IPS DF 19.7 (cell line): ENCODE data around the gene KRT37.
"Not testable (repeated sequence)": the region's sequence is repeated elsewhere in the genome, so short reads cannot be mapped to it uniquely, and the experiment has no call there.

Experiments
- DNase-seq: peaks from one replicate; pipeline ENCODE4 v3.0.0-alpha.2; 2013; ENCODE audit warnings: low read depth, low spot score

The KRT37 gene

GRCh38 chr17:41404024-41404671 lies 20.2 kb downstream of the KRT37 start:
- DNase-seq, result no peak

DNA sequence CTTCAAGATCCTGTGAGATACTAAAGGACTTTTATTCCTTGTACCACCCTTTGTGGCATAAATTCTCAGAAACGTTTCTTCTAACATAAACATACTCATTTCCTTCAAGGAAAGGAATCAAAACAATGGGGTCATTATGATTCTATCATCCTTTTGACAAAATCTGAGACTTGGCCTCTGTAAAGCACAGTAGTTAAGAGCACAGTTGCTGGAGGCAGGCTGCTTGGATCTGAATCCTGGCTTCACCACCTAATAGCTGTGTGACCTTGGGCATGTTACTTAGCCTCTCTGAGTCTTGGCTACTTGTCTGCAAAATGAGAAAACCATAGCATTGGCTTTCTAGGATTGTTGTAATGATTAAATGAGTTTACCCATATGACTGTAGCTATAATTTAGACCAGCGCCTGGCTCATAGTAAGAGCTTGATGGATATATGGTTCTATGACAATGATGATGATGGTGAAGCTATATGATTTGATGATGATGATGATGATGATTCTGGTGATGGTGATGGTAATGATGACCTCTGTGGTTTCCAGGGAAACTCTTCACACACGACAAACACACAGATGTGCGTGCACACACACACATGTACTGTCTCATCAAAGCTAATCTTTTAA lies 20.9 kb downstream of the KRT37 start:
- no peak for DNase-seq

DNA sequence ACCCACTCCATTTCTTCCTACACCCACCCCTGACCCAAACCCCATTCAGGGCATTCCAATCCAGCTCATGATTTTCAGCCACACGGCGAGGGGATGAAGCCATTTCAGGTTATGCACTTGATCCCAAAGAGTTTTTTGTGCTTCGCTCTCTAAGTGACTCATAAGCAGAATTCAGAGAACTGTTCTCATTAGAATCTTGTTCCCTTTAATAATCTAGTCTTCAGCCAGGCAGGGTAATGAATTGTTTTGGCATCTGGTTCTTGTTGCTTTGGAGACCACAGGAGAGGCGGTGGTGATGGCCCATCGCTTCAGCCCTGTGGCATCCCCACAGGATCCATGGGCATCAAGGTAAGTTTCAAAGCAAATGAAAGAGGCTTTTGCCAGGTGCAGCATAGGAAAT lies 22.2 kb downstream of the KRT37 start:
- no peak for DNase-seq

GRCh38 chr17:41396996-41397660 lies 27.3 kb downstream of the KRT37 start, which contains the start of gene KRT31:
Gene KRT31, minus strand, starts transcription at chr17:41397608. Its CDS starts 69 bp downstream, at chr17:41397539.
- no peak for DNase-seq

DNA sequence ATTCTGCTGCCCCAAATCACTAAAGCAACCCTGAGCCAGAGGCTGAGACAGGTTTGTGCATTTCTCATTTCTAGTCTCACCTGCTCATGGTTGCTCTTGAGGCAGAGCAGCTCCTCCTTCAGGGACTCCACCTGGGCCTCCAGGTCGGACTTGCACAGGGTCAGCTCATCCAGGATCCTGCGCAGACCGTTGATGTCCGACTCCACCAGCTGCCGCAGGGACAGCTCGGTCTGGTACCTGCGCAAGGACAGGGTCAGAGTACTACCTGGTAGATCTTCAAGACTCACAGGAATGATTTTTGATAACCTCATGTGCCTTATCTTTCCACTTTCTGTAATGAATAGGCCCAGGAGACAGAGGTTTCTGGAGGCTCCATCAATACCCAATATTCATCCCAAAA lies 28.0 kb downstream of the KRT37 start:
- no peak for DNase-seq

DNA sequence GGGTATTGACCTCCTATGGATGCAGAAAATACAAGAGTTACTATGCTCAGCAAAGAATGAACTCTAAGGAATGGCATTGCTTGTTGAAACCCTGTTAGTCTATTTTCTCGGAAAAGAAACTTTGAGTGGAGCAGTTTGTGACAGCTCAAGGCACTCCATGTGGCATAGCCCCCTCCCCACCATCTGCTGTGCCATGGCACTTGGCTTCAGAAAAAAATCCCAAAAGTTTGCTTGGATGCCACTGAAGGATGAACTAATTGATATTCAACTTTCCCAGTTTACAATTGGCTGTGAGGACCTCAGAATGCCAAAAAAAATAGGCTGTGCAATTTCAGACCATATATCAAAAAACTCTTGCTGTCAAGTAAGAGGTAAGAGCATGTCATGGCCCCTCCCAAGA lies 28.8 kb downstream of the KRT37 start:
- DNase-seq, result no peak

DNA sequence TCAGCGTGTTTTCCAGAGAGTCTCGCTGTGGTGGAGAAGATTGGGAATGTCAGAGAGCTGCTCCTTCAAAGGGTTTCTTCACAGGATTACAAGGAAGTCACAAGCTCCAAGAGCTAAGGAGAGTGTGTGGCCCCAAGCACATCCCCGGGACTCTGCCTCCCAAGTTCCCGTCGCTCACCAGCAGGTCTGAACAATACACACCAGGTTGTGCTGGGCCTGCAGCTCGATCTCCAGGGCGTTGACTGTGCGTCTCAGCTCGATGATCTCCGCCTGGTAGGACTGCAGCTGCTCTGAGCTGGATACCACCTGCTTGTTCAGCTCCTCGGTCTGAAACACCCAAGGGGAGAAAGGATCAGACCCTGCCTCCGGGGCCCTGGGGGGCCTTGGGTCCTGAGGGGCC lies 29.3 kb downstream of the KRT37 start:
- DNase-seq, result not testable (repeated sequence)

DNA sequence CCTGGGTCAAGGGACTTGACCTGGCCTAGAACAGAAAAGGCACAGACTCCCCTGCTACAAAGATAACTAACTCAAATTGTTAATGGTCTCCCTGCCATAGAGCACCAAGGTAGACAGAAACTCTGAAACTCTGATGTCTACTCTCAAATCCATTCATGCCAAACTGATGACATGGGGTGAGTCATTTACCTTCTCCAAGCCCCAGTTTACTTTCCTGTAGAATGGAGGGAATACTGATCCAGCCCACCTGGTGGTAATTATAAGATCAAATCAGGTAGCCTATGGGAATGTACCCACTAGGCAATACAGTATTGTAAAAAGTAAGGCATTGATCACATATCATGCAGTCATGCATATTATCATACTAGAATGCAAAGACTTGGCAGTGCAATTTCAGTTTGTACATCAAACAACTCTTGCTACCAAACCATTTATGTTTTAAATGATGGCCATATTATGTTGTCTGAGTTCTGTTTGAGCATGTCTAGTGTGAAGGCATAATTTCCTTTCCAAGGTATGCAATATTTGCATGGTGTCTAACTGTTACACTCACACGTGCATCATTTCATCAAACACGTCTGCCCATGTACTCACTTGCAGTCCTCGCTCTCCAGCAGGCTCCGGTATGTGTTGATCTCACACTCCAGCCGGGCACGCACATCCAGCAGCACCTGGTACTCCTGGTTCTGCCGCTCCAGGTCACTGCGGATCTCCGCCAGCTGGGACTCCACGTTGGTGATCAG lies 30.0 kb downstream of the KRT37 start:
- DNase-seq, result no peak

GRCh38 chr17:41393826-41394225 lies 30.6 kb downstream of the KRT37 start:
- DNase-seq, result no peak

DNA sequence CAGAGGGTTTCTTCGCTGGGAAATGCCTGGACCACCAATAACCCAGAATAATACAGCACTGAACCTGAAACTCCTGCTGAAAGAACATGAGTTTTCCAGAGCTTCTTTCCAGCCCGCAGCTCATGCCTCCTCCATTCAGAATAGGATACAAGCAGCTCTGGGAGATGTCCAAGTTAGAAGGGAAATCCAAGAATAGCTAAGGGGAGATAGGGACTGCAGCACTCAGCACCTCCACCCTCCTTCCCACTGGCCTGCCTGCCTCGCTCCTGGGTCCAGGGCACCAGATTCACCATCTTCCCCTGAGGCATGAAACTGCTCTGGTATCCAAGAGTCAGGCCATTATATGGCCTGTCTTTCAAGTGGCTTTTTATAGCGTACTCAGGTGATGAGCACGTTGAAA lies 31.1 kb downstream of the KRT37 start:
- no peak for DNase-seq

DNA sequence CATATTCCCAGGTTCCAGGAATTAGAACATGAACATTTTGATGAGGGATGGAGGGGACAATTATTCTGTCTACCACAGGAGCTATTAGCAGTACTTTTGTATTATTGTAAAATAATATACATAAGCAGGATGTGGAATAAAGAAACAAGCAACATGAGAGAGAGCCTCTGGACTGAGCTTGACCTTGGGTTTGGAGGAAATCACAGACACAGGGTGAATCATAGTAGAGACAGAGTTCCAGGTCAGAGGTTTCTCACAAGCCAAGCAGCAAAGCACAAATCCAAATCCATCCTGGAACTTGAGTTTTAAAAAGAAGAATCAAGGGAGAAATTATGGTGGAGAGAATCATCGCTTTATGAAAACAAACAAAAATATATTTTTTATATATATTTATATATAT lies 32.1 kb downstream of the KRT37 start:
- DNase-seq, result no peak

DNA sequence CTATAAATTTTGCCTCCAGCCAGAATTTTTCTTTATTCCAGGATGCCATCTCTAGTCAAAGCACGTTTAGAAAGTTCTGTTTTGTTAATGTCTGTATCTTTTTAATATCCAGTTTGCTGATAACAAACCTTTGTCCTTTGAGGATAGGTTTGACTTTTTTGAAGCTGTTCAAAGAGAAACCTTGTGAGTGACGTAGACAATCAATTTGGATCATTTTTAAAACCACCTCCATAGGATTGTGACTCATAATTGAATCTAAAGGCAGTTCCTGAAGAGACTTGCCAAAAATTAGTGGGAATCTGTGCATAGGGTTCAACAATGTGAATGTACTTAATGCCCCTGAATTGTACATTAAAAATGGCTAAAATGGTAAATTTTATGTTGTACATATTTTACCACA lies 32.9 kb downstream of the KRT37 start:
- no peak for DNase-seq

DNA sequence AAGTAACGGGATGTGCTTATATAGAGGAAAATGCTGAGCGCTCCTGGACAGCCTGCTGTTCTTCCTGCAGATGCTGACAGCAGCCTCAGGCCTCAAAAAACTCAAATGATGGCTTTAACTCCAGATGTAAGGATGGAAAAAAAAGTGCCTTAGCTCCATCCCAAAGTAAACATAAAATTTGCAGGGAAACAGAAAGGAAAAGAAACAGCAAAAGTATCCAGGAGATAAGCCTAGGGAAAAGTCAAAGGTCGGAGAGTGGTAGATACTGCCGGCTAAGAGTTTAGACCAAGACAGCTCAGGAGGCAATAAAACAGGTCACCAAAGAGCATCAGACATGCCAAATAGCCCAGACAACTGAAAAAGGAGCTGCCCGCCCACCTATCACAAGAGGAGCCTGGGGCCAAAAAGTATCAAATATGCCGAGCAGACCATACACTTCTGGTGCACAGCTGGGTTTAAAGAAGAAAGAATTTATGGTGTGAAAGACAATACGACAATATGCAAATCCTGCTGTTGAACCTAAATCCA lies 33.9 kb downstream of the KRT37 start:
- no peak for DNase-seq

DNA sequence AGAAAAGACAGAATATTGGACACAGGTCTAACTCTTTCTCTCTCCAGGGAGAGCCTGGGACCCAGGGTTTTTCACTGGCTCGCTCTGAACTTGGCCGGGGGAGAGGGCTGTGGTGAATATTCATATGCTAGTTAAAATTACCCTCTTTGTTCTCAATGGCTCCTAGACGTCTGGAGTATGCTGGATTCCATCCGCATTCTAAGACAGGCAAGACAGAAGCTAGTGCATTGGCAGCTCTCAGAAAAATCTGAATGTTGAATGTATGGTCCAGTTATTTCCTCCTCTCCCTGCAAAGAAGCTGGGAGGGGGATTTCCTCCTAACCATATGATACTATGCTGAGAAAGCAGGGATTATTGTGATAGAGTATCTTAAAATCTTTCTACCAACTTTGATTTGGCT lies 36.7 kb downstream of the KRT37 start:
- no peak for DNase-seq

DNA sequence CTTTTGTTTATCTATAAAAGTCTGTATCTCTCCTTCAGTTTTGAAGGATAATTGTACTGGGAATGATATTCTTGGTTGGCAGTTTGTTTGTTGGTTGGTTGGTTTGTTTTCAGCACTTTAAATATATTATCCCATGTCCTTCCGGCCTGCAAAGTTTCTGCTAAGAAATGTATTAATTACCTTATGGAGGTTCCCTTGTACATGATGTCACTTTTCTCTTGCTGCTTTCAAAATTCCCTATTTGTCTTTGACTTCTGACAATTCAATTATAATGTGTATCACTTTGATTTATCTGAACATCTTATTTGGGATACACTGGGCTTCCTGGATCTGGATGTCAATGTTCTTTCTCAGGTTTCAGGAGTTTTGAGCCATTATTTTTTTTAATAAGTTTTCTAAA lies 38.2 kb downstream of the KRT37 start:
- DNase-seq, result no peak

- DNase-seq, result no peak
Observed at GRCh38 chr17:41383690-41384089, 40.7 kb downstream of the KRT37 start.

DNA sequence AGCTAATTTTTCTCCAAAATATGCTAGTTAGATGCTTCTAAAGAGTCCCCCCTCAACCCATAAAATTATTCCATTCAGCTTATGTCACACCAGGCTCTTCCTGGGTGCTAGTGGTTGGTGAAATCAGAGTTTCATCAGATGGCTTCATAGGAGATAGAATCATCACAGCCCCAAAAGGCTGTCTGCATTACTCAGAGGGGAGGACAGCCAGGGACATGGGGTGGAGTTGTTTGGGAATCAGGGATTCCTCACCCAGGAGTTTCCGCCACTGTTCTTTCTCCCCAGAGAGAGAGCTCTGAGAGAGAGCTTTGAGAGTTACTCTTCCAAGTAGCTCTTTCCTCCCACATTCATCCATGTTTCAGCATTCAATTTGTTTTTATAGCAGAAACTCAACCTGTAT lies 42.0 kb downstream of the KRT37 start:
- DNase-seq, result no peak

GRCh38 chr17:41381943-41382342 lies 42.4 kb downstream of the KRT37 start, which contains the start of gene KRT34:
Gene KRT34, minus strand, starts transcription at chr17:41382306. Its CDS starts 60 bp downstream, at chr17:41382246.
- not testable (repeated sequence) for DNase-seq

- DNase-seq, result not testable (repeated sequence)
Observed at GRCh38 chr17:41380091-41380490, 44.3 kb downstream of the KRT37 start.

DNA sequence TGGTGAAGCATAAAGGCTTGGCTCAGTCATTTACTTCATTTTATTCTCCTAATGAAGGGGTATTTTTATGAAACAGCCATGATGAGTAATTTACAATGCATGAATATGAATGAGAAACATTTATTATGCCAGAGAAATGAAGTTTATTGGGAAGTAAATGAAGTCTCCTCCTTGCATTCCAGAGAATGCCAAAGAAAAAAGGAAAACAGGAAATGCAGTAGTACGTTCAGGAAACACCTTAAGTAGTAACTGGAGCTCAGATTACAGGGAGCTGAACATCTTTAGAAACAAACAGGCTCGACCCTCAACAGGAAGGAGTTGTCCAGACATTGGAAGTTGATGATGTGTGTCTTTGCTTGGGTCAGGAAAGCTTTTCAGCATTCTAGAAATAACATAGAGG lies 46.8 kb downstream of the KRT37 start:
- DNase-seq, result no peak
